H1 (cell line): ENCODE data around the gene AAK1. TPM values are rescaled to one million over a fixed set of nuclear protein-coding genes. Genes with fewer than 3 reads are reported as not detected.
"Not testable (repeated sequence)": the region's sequence is repeated elsewhere in the genome, so short reads cannot be mapped to it uniquely, and the experiment has no call there.

ENCODE experiments used
- CTCF ChIA-PET: fragments of 300-600 bp; sonication (Branson Sonifier 250); formaldehyde crosslinking; loops from one replicate; lab custom pipeline; 2021; ENCODE audit not compliant: partially characterized antibody; lab: Charles Lee
- POLR2A ChIA-PET: fragments of 300-600 bp; sonication (Branson Sonifier 250); formaldehyde crosslinking; loops from one replicate; lab custom pipeline; 2021; ENCODE audit warnings: inconsistent platforms; ENCODE audit not compliant: partially characterized antibody; lab: Charles Lee
- DNase-seq, 2 experiments: peaks; one replicate each; pipeline versions ENCODE4 v3.0.0 to v3.0.0-alpha.2; 2010 to 2022; ENCODE audit warnings: low spot score in 2 of 2, low read depth in 1 of 2, mixed read lengths in 1 of 2
- FAIRE-seq: peaks from 2 replicates; lab custom pipeline; 2011; peaks lifted over from hg19 to GRCh38; lab: Jason Lieb, UNC
- H2AFZ ChIP-seq: 2 replicates; pipeline ENCODE4 v1.8.1; 2012; ENCODE audit warnings: low read length, inconsistent platforms
- H2AK5ac ChIP-seq: 2 replicates; pipeline ENCODE4 v1.6.1; 2013; ENCODE audit warnings: low read depth, low read length
- H2BK120ac ChIP-seq: replicated peaks from 2 replicates; pipeline ENCODE3; 2013; ENCODE audit warnings: low read depth, low read length, inconsistent platforms
- H2BK12ac ChIP-seq: 2 replicates; pipeline ENCODE4 v1.6.1; 2013; ENCODE audit warnings: low read depth, low read length
- H2BK15ac ChIP-seq: 2 replicates; pipeline ENCODE4 v1.6.1; 2013; ENCODE audit warnings: low read length
- H2BK20ac ChIP-seq: 2 replicates; pipeline ENCODE4 v1.6.1; 2013; ENCODE audit warnings: low read length
- H2BK5ac ChIP-seq: 2 replicates; pipeline ENCODE4 v1.6.1; 2013; ENCODE audit warnings: low read depth, low read length
- H3K14ac ChIP-seq: 2 replicates; pipeline ENCODE4 v1.6.1; 2013; ENCODE audit warnings: inconsistent platforms; ENCODE audit not compliant: insufficient read length
- H3K18ac ChIP-seq: 2 replicates; pipeline ENCODE4 v1.6.1; 2013; ENCODE audit warnings: low read length; ENCODE audit errors: extremely low read depth
- H3K23ac ChIP-seq: 2 replicates; pipeline ENCODE4 v1.6.1; 2013; ENCODE audit warnings: inconsistent platforms; ENCODE audit not compliant: insufficient read length
- H3K23me2 ChIP-seq: 2 replicates; pipeline ENCODE4 v1.6.1; 2013; ENCODE audit warnings: low read depth, low read length
- H3K27ac ChIP-seq: 2 replicates; pipeline ENCODE4 v1.6.1; 2011; ENCODE audit warnings: low read depth, low read length, inconsistent platforms
- H3K27me3 ChIP-seq, 4 experiments: replicated peaks in 1 of 4; 1 replicate in 1 of 4; 2 replicates in 3 of 4; pipeline versions ENCODE4 v1.6.1 to v1.8.1; 2011 to 2013; ENCODE audit warnings: low read length in 3 of 4, mild to moderate bottlenecking in 3 of 4, inconsistent platforms in 2 of 4, mixed read lengths in 2 of 4, moderate library complexity in 1 of 4; ENCODE audit not compliant: control insufficient read depth in 3 of 4, insufficient read depth in 3 of 4; ENCODE audit errors: extremely low read depth in 1 of 4
- H3K36me3 ChIP-seq, 4 experiments: 2 replicates each; pipeline versions ENCODE4 v1.6.1 to v1.8.1; 2011 to 2013; ENCODE audit warnings: mild to moderate bottlenecking in 4 of 4, low read length in 3 of 4, moderate library complexity in 2 of 4, control low read depth in 1 of 4, inconsistent platforms in 1 of 4; ENCODE audit not compliant: insufficient read depth in 4 of 4, control insufficient read depth in 2 of 4
- H3K4ac ChIP-seq: replicated peaks from 2 replicates; pipeline ENCODE3; 2013; ENCODE audit warnings: low read length, low read depth, mixed read lengths, inconsistent platforms; ENCODE audit not compliant: insufficient read length
- H3K4me1 ChIP-seq, 4 experiments: replicated peaks in 1 of 4; 1 replicate in 1 of 4; 2 replicates in 3 of 4; pipeline versions ENCODE4 v1.6.1 to v1.8.1; 2011 to 2013; ENCODE audit warnings: low read length in 3 of 4, inconsistent platforms in 2 of 4, mixed read lengths in 1 of 4; ENCODE audit not compliant: insufficient read depth in 4 of 4, control insufficient read depth in 3 of 4
- H3K4me2 ChIP-seq, 2 experiments: 2 replicates each; pipeline versions ENCODE4 v1.6.1 to v1.8.1; 2011 to 2013; ENCODE audit warnings: low read depth in 2 of 2, low read length in 2 of 2, control low read depth in 1 of 2, inconsistent platforms in 1 of 2, mild to moderate bottlenecking in 1 of 2; ENCODE audit not compliant: insufficient read depth in 1 of 2
- H3K4me3 ChIP-seq, 4 experiments: fragments of 200-600, 300-600 bp in 1 of 4; sonication (generic), shearing (Covaris generic), sonication (Bioruptor Twin) in 1 of 4; 2 replicates each; pipeline versions ENCODE4 v1.5.1 to v1.8.1; 2011 to 2016; ENCODE audit warnings: low read length in 4 of 4, low read depth in 3 of 4, control low read depth in 2 of 4, inconsistent platforms in 2 of 4, mild to moderate bottlenecking in 2 of 4, mixed read lengths in 1 of 4, moderate library complexity in 1 of 4; ENCODE audit not compliant: insufficient read depth in 2 of 4; ENCODE audit errors: extremely low read depth in 1 of 4
- H3K56ac ChIP-seq: replicated peaks from 2 replicates; pipeline ENCODE3; 2013; ENCODE audit warnings: low read depth, mild to moderate bottlenecking, mixed read lengths, low read length, inconsistent platforms; ENCODE audit not compliant: insufficient read length
- H3K79me1 ChIP-seq: 2 replicates; pipeline ENCODE4 v1.6.1; 2013; ENCODE audit warnings: low read depth, low read length, control low read depth
- H3K79me2 ChIP-seq, 2 experiments: 2 replicates each; pipeline versions ENCODE4 v1.6.1 to v1.8.1; 2012 to 2013; ENCODE audit warnings: low read length in 2 of 2, mild to moderate bottlenecking in 2 of 2, inconsistent platforms in 1 of 2; ENCODE audit not compliant: insufficient read depth in 2 of 2, control insufficient read depth in 1 of 2
- H3K9ac ChIP-seq, 4 experiments: replicated peaks in 1 of 4; 1 replicate in 1 of 4; 2 replicates in 3 of 4; pipeline versions ENCODE4 v1.6.1 to v1.8.1; 2011 to 2013; ENCODE audit warnings: low read depth in 3 of 4, low read length in 3 of 4, control low read depth in 2 of 4, mild to moderate bottlenecking in 2 of 4, moderate library complexity in 2 of 4, inconsistent platforms in 1 of 4; ENCODE audit errors: extremely low read depth in 1 of 4
- H3K9me3 ChIP-seq, 2 experiments: 2 replicates each; pipeline versions ENCODE4 v1.6.1 to v1.8.1; 2012 to 2013; ENCODE audit warnings: mild to moderate bottlenecking in 2 of 2, moderate library complexity in 2 of 2, control low read depth in 1 of 2, inconsistent platforms in 1 of 2, low read depth in 1 of 2, low read length in 1 of 2, mixed read lengths in 1 of 2; ENCODE audit not compliant: insufficient read depth in 2 of 2
- H4K20me1 ChIP-seq, 2 experiments: replicated peaks in 1 of 2; 2 replicates each; pipeline versions ENCODE3 to v1.8.1; 2011 to 2013; ENCODE audit warnings: inconsistent platforms in 2 of 2, low read length in 2 of 2, mild to moderate bottlenecking in 1 of 2; ENCODE audit not compliant: insufficient read depth in 2 of 2, control insufficient read depth in 1 of 2
- H4K5ac ChIP-seq: 2 replicates; pipeline ENCODE4 v1.6.1; 2013; ENCODE audit warnings: low read length, low read depth, mixed read lengths, inconsistent platforms; ENCODE audit not compliant: insufficient read length
- H4K8ac ChIP-seq: 2 replicates; pipeline ENCODE4 v1.8.0; 2013; ENCODE audit warnings: mild to moderate bottlenecking, moderate library complexity, low read length, inconsistent platforms; ENCODE audit not compliant: insufficient read depth; ENCODE audit errors: extremely low read depth
- H4K91ac ChIP-seq: replicated peaks from 2 replicates; pipeline ENCODE3; 2013; ENCODE audit warnings: low read length, mixed read lengths, inconsistent platforms; ENCODE audit not compliant: insufficient read length
- E2F6 ChIP-seq: IDR thresholded peaks from 2 replicates; pipeline ENCODE4 v1.6.1; 2012; ENCODE audit warnings: inconsistent platforms
- WGBS, 2 experiments: shearing (Covaris generic) in 1 of 2; methylation state at CpG; one replicate each; pipeline versions ENCODE4 v1.1.6 to v1.1.7; 2013 to 2015; ENCODE audit warnings: low lambda C conversion rate in 2 of 2, mixed read lengths in 2 of 2, inconsistent platforms in 1 of 2, low coverage in 1 of 2, missing lambda C conversion rate in 1 of 2; ENCODE audit not compliant: insufficient replicate concordance in 2 of 2, insufficient coverage in 1 of 2, insufficient read length in 1 of 2; ENCODE audit errors: extremely low coverage in 1 of 2, missing lambda C conversion rate in 1 of 2; 5-methylcytosine and 5-hydroxymethylcytosine counted together
- polyA plus RNA-seq, 7 experiments: library from polyadenylated mRNA; depleted of rRNA in 3 of 7; stranded (reverse) in 5 of 7; unstranded in 2 of 7; fragments of >200 nt in 5 of 7; fragments of 200-250 nt in 2 of 7; gene quantifications; 1 replicate in 5 of 7; 2 replicates in 1 of 7; 4 replicates in 1 of 7; pipeline versions ENCODE4 v1.2.1 to v1.2.3, GENCODE V29; 2011 to 2013; ENCODE audit warnings: missing spikeins in 2 of 7, mixed read lengths in 2 of 7
- total RNA-seq: library from RNA; stranded (reverse); fragmentation: NEBNext Ultra II Directional; extraction: Animal tissue kit (Norgen Biotek cat#: 25700); gene quantifications from 2 replicates; pipeline ENCODE4 v1.2.1, GENCODE V29; 2021

AAK1 gene
- total and polyA plus RNA-seq, 2 of the 8 experiments (the other 6 are each of a cell fraction or from before 2014, with no cell fraction given): 10.0 to 40.5 TPM

GRCh38 chr2:69622017-69622540, 21.5 kb downstream of the AAK1 start:
- WGBS, 2 experiments: 99% methylated on average over 9 of the region's 29 CpGs; no CpG with 5 or more reads in 1 of the 2 experiments
- H2AFZ ChIP-seq, H3K18ac ChIP-seq, H3K36me3 ChIP-seq, H4K5ac ChIP-seq, H2BK20ac ChIP-seq, FAIRE-seq, H3K4me1 ChIP-seq, H3K27ac ChIP-seq, H3K56ac ChIP-seq, H3K23ac ChIP-seq, H3K23me2 ChIP-seq, POLR2A ChIA-PET, H3K14ac ChIP-seq, H3K27me3 ChIP-seq, H3K9me3 ChIP-seq, H4K8ac ChIP-seq, H2BK15ac ChIP-seq, H2AK5ac ChIP-seq, H3K4me3 ChIP-seq, H2BK120ac ChIP-seq, H4K91ac ChIP-seq, H2BK5ac ChIP-seq, H4K20me1 ChIP-seq, H2BK12ac ChIP-seq, H3K4ac ChIP-seq, H3K9ac ChIP-seq, DNase-seq, H3K4me2 ChIP-seq: not testable (repeated sequence)
- CTCF ChIA-PET: interaction anchor here (0.6 to 1.6 kb wide), 6 partner anchors 9 to 635 kb away, joined by 3 to 5 read pairs (median 4); no protein-coding TSS in a partner anchor
- TF ChIP-seq E2F6: 0 out of 2 replicates have a peak, but pooled peaks have one; percentile 20
- Histone ChIP-seq H3K79me2 (peaks cover 4 to 65% of the 10 kb centered on the region in 2 experiments; a peak in 3 of 4 replicates), H3K79me1 (peaks cover 19% of the 10 kb centered on the region)
